ENCODE data around the gene NR6A1.

NR6A1 gene

DNA sequence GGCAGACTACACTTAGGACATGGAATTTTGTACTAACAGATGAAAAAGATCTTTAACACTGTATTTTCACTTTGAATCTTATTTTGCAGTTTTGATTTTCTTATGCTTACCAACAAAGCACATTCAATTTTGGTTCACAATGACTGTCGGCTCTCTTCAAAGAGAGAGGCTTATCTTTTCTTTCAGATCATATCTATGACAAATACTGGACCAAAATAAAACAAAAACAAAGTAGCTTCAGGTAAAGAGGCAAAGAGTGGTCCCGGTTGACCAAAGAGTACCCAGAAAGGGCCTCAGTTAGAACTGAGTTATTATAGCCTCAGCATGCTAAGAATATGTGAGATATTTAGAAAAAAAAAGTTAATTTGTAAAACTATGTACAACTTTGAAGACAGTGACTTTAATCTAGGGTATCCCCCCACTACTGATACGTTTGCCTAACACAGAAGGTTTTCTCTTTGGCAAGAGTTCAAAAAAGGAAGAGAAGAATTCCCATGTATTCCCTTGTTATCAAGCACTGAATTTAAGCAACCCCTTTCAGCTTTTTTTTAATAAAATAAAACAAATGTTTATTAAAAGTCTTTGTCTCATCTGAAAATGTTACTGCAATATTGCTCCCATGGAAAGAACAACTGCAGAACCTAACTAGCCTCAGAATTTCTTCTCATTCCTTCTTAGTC lies 50.5 kb downstream of the NR6A1 start:
- no peak for DNase-seq

DNA sequence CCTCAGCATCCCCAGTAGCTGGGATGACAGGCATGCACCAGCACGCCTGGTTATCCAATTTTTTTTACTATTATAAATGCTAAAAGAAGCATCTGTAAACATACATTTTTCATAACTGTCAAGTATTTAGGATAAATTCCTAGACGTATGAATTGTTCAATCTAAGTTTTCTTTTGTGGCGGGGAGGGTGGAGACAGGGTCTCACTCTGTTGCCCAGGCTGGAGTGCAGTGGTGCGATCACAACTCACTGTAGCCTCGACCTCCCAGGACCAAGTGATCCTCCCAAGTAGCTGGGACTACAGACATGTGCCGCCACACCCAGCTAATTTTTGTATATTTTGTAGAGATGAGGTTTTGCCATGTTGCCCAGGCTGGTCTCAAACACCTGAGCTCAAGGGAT lies 52.2 kb downstream of the NR6A1 start:
- no peak for DNase-seq

DNA sequence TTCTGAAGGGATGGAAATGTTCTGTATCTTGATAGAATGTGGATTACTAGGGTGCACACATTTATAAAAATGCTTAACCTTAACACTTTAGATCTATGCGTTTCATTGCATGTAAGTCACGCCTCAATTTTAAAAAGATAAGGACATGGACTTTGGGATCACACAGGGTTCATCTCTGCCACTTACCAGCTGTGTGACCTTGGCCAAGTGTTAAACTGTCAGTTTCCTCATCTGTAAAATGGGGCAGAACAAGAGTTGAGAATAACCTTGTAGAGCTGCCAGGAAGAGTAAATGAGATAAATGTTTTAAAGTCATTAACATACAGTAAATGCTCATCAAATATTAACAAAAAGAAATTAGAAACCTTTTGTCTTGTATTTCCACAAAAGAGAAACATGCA lies 53.5 kb downstream of the NR6A1 start:
- no peak for DNase-seq

DNA sequence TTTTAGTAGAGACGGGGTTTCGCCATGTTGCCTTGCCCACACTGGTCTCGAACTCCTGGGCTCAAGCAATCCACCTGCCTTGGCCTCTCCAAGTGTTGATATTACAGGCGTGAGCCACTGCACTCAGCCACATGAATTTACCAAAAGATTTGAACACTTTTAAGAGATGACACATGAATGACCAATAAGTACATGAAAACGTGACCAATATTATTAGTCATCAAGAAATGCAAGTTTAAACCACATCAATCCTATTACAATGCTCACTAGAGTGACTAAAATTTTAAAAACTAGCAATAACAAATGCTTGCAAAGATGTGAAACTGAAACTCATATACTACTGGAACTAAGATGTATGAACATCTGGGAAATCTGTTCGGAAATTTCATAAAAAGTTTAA lies 54.3 kb downstream of the NR6A1 start:
- no peak for DNase-seq

DNA sequence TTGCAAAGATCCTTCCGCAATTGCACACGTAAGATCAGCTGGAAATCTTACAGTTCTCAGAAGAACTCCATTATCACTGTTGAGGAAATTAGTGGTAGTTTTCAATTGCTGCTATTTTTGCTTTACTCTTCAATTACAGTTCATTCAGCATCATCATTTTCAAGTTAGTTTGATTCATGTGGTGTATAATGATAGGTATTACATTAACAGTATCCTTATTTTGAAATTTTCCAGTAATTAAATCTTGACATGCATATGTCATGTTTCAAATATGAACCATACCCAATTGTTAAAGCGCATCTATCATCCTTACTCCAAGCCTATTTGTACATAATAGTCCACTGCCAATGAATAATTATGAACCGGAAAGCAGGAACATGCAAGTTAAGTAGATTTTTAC lies 60.3 kb downstream of the NR6A1 start:
- no peak for DNase-seq

DNA sequence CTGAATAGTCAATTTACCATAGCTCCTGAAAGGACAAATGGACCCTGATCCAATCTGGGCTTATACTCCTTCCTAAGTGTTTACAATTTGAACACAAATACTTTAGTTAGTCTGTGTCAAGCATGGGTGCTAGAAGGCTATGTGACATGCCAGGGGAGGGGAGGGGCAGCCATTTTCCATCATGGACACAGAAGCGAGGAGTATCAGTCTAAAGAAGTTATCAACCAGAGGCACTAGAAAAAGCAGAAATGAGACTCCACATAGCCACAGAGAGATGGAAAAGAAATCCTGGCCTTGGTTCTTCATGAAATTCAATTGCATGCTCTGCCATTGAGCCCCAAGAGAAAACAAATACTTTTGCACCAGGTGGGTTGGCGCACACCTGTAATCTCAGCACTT lies 61.8 kb downstream of the NR6A1 start:
- DNase-seq = no peak

DNA sequence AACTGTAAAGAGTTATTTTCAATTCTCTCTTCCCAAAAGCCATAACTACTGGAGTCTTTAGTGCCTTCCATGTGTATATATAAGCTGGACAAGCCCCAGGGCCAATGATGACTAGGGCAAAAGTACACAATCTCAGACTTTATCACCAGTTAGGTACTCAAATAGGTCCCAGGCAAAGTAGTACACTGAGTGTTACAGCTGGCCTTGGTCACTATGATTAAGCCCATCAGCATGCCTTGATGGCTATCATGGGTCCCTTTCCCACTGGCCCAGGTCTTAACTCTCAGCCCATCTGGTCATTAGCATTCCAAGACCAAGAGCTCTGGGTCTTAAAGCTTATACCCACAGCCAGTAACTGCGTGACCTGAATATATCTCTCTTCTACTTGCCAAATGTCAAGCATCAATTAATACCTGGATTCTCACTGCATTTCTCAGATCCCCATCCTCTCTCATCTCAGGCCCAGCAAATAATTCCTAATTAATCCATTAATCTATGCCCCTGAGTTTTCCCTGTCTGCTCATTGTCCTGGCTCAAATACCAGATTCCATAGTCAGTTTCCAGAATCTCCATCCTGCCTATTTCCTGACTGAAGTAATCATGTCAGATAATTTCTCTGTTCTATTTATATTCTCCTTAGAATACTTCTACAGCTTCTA lies 62.3 kb downstream of the NR6A1 start:
- DNase-seq = no peak

DNA sequence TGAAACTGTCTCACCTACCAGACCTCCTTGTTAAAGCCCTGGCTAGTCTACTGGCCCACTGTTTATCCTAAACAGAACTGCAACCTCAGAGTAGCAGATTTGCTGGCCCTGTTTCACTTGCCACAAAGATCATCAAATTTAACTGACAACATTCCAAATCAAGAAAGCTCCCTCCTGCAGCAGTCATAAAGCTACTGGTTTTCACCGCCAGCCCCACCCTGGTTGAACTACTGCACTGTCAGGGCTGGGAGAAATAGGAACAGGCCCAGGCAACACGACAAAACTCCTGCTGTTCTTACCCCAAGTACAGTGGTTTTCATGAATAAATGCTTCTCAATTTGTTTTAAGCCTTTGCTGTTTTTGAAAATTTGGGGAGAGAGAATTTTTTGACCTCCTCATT lies 63.0 kb downstream of the NR6A1 start:
- DNase-seq = no peak

DNA sequence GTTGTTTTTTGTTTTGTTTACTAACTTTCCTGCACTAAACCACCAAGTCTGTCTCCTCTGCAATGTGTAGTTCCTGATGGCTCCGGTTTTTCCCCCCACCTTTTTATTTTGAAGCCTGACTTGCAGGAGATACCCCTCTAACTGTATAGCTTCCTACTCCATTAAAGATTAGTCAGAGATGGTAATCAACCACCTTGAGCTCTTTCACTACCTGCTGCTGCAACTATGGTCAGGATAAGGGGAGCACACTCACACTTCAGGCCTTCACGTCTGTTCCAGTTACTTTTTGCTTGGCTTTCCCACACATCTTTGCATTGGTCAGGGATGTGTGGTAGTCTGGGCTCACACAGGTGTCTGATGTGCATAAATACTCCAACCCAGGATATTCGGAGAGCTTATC lies 63.4 kb downstream of the NR6A1 start:
- DNase-seq = no peak

DNA sequence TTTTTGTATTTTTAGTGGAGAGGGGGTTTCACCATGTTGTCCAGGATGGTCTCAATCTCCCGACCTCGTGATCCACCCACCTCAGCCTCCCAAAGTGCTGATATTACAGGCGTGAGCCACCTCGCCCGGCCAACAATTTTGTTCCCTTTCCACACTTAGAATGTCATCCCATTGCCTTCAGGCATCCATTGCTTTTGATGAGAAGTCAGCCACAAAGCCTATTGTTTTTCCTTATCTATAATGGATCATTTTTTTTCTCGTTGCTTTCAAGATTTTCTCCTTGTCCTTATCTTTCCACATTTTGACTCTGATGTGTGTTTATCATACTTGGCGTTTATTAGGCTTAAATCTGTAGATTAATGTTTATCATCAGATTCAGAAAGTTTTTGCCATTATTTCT lies 64.4 kb downstream of the NR6A1 start:
- no peak for DNase-seq

DNA sequence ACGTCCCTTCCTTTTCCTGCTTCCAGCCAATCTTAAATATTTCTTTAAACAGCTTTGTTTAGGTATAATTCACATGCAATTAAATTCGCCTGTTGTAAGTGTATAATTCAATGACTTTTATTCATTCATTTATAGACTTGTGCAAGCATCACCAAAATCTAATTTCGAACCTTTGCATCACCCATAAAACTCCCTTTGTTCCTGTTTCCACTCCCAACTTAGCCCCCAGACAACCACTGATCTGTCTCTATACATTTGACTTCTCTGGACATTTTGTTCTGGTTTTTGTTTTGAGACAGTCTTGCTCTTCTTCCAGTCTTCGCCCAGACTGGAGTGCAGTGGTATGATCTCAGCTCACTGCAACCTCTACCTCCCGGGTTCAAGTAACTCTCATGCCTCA lies 71.5 kb downstream of the NR6A1 start:
- no peak for DNase-seq

DNA sequence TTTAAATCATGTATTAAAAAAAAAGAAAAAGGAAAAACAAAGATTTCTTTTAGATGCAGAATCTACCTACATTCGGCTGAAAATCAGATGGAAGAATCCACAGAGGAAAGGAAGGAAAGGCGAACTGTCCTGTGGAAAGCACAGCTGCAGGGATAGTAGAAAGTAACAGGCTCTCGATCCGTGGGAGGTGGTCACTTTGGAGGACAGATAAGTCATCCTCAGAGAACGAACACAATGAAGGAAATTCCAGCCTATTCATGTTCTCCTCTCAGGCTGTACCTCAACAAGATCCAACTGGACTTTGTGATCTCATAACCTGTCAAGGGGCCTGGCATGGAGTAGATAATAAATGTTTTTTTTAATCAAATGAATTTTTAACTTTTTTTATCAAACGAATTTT lies 72.8 kb downstream of the NR6A1 start:
- DNase-seq = no peak

DNA sequence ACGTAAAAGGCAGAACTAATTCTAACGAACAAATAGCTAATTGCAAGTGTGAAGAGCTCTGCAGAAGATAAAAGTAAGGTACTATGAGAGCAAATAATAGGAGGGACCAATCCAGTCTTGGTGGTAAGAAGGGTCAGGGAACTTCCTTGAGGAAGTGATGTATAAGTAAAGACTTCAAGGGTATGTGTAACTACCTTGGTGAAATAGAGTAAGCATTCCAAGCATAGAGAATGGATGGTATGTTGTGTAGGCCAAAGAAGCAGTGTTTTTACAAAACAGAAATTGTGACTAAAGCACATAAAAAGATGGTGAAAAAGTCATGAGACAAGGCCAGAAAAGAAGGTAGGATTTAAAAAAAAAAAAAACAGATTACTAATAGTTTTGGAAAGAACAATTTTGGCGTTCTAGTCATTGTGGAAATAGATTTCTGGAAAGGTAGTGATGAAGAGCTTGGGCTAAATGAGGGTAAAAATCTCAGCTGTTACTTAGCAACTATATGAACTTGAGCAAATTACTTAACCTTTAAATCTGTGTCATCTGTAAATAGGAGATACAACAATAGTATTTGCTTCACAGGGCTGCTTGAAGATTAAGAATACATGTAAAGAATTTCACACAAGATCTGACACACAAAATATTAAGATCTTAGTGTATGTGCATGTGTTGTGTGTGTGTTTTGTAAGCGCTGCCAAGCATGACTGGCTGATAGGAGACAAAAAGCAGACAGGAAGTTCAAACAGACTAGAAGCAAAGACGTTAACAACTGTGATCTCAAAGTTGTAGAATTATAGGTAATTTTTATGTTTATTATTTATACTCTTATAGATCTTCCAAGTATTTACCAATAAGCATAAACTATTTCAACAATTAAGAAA lies 73.5 kb downstream of the NR6A1 start:
- no peak for DNase-seq

DNA sequence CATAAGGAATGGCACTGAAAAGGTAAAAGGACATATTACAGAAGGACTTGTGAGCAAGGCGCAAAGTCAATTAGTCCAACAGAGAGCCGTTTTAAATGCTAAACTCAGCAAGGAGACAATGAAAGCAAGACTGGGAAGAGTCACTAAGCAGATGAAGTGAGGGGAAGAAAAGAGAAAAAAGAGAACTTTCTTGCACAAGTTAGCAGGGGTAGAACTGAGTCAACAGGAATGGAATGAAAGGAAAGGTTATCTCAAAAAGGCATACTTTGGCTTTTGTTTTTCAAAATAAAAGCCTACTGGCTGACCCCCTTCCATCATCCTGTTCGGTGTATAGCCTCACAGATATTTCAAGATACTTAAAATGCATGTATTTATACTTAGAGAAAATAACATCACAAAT lies 75.0 kb downstream of the NR6A1 start:
- no peak for DNase-seq

DNA sequence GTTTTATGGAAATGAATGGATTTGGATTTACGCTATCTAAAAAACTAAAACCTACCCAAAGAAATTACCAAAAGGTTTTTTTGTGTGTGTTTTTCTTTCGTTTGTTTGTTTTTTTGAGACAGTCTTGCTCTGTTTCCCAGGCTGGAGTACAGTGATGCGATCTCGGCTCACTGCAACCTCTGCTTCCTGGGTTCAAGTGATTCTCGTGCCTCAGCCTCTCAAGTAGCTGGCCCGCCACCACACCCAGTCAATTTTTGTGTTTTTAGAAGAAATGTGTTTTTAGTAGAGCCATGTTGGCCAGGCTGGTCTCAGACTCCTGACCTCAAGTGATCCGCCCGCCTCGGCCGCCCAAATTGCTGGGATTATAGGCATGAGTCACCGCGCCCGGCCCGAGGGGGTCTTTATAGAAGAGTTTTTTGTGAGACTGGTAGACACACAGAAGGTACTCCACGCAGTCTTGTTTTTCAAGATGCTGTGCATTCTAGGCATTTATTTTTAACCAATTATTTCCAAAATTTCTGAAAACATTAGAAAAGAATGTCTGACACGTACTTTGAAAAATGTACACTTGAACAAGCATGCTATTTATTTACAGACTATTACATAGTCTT lies 75.7 kb downstream of the NR6A1 start:
- no peak for DNase-seq

DNA sequence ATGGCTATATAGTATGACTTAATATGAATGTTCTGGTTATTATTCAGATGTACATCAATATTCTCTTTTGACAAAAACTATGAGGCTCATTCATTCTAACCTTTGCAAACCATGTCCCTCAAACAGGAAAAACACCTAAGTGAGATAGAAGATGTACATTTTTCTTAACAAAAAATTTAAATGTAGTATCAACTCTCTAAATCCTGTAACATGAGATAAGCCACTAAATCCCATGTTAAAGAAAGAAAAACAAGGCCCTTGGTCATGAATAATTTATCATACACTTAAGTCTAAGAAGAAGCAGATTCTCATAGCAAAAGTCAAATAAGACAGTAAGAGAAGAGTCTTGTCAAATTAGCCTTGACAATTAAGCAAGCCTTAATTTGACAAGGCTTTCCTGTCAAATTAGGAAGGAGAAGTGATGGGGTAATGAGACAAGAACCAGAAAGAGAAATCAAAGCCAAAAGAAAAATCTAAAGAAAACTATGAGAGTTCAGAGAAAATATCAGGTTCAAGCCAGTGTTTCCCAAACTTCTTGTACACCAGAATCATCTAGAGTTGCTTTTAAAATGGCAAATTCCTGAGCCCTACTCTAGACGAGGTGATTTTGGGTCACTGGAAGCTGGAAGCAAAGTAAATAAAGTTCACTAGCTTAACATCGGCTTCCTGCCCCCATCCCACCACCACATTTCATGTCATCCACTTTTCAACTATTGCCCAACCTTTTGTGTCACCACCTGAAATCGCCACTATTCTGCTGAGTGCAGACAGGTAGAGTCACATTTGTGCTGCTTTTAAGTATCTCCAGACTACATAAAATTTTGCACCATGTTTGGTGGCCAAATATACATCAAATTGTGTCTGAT lies 76.5 kb downstream of the NR6A1 start:
- no peak for DNase-seq

DNA sequence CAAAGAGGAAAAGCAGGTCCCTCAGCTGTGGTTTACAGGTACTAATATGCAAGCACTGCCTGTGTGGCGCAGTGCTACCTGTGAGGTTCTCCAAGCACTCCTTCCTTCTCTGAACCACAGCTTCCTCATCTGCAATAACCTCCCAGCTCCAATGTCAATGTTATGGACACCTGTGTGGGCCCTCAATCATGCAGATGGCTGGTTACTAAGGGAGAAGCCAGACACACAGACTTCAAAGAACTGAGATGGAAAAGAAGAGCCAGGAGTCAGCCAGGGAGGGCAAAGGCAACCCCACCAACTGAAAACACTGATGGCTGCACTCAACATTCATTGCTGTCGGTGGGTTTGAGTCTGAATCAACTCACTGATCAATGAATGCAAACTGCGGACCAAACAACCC lies 77.7 kb downstream of the NR6A1 start:
- no peak for DNase-seq

DNA sequence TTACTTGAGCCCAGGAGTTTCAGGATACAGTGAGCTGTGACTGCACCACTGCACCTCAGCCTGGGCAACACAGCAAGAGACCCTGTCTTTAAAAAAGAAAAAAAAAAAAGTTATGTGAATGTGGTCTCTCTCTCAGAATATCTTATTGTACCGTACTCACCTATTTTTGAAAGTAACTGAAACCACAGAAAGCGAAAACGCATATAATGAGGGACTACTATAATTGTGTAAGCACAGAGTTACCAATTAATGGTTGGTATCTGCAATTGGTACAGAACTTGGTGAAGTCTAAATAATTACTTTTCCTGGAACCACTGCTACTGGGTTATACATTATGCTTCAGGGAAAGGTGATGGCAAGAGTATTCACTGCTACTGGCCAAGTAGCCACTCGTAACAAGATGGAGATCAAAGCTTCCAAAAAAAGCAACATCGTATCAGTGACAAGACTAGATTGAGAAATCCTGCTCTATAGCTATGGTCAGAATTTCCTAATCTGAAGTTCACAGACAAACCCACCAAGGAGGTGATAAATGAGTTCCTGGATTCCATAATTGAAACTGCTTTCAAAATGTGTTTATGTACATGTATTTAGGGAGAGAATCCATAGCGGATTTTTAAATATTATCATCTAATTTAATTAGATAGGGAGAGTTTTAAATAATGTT lies 82.7 kb downstream of the NR6A1 start:
- DNase-seq = no peak

DNA sequence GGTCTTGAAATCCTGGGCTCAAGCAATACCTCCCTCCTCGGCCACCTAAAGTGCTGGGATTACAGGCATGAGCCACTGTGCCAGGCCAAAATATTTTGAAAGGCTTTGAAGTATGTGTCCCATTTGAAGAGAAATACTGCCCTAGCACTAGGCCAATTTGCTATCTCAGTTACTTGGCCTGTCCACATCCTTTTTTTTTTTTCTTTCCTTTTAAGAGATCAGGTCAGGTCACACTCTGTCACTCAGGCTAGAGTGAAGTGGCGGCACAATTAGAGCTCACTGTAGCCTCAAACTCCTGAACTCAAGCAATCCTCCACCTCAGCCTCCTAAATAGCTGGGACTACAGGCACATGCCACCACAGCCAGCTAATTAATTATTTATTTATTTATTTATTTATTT lies 84.2 kb downstream of the NR6A1 start:
- DNase-seq = no peak

DNA sequence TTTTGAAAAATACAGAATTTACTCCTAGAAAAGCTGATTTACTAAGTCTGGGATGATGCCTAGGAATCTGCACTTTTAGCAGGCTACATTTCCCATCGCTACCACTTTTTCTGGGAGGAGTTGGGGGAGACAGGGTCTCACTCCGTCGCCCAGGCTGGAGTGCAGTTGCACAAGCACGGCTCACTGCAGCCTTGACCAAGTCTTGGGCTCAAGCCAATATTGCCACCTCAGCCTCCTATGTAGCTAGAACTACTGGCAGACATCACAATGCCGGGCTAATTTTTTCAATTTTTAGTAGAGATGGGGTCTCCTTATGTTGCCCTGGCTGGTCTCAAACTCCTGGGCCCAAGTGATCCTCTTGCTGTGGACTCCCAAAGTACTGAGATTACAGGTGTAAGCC lies 85.9 kb downstream of the NR6A1 start:
- DNase-seq = no peak

DNA sequence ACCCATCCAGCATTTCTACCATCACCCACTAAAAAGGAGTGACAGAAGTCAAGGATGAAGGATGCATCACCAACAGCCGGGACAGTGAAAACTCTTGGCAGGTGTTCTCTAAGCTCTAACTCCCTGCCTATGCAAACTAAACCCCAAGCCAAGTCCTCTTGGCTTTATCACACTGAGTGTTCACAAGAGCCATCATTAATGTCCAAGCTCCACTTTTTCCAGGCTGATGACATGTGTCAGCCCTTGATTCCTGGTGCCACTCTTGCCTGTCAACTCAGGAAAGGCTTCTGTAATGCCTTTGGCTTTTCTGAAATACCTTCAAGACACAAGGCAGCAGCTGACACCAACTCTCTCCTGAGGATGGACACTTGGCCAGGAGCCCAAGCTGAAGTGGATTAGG lies 86.9 kb downstream of the NR6A1 start:
- DNase-seq = no peak

DNA sequence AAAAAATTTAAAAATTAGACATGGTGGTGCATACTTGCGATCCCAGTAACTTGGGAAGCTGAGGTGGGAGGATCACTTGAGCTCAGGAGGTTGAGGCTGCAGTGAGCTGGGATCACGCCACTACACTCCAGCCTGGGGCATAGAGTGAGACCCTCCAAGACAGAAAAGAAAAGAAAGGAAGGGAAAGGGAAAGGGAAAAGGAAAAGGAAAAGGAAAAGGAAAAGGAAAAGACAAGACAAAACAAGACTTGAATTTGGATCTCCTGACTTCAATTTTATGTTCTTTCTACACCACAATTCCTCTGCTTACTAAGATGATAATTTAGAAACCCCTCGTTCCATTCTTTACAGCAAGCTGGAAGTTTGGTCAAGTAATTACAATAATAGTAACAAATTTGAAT lies 88.1 kb downstream of the NR6A1 start:
- no peak for DNase-seq

Data from CD4-positive, alpha-beta T cell treated with Interleukin-1 beta for 1 hour (primary cell).